Effector memory CD4-positive, alpha-beta T cell (primary cell): ENCODE data around the gene SCAP.
"Not testable (repeated sequence)": the region's sequence is repeated elsewhere in the genome, so short reads cannot be mapped to it uniquely, and the experiment has no call there.

Experiments
- DNase-seq, 3 donors: peaks; one replicate each; pipeline ENCODE4 v3.0.0-alpha.2; 2020
- H3K27ac ChIP-seq: 2 replicates; pipeline ENCODE4 v1.7.0; 2013; ENCODE audit warnings: mild to moderate bottlenecking, low read length, moderate library complexity; ENCODE audit not compliant: insufficient read depth, poor library complexity, severe bottlenecking
- H3K27me3 ChIP-seq: replicated peaks from 2 replicates; pipeline ENCODE4 v1.7.0; 2013; ENCODE audit warnings: mild to moderate bottlenecking, low read length; ENCODE audit not compliant: insufficient read depth, control insufficient read depth, poor library complexity, severe bottlenecking
- H3K36me3 ChIP-seq: 2 replicates; pipeline ENCODE4 v1.7.0; 2013; ENCODE audit warnings: mild to moderate bottlenecking, low read length, moderate library complexity; ENCODE audit not compliant: control insufficient read depth, insufficient read depth
- H3K4me1 ChIP-seq: 2 replicates; pipeline ENCODE4 v1.7.0; 2013; ENCODE audit warnings: low read length, mild to moderate bottlenecking; ENCODE audit not compliant: control insufficient read depth, insufficient read depth, poor library complexity, severe bottlenecking
- H3K4me3 ChIP-seq: 2 replicates; pipeline ENCODE4 v1.7.0; 2013; ENCODE audit warnings: low read length, low read depth, mild to moderate bottlenecking; ENCODE audit not compliant: insufficient read depth, poor library complexity, severe bottlenecking
- H3K9me3 ChIP-seq: 2 replicates; pipeline ENCODE4 v1.7.0; 2013; ENCODE audit warnings: mild to moderate bottlenecking, low read length, moderate library complexity; ENCODE audit not compliant: control insufficient read depth

Gene SCAP

DNA sequence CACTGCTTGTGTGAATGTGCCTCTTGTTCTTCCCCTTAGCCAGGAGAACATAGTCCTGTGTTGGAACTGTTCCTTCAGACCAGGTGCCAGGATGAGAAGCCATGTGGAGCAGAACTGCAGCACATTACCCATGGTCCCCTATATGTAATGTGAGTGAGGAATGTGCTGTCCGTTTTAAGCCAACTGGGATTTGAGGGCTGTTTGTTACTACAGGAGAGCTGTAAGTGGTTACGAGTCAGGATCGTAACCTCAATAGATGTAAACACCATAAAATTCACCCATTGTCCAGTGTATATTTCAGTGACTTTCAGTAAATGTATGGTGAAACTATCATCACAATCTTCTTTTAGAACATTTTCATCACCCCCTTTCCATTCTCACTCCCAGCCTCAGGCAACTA is 10.1 kb upstream of the SCAP start:
- Histone ChIP-seq H3K27me3 (no peaks in the 10 kb centered on the region), H3K4me1 (no peaks in the 10 kb centered on the region), H3K4me3 (no peak overlapping the region), H3K36me3 (peaks cover 3% of the 10 kb centered on the region), H3K9me3 (no peaks in the 10 kb centered on the region), H3K27ac (no peak overlapping the region)
- no peak for DNase-seq

DNA sequence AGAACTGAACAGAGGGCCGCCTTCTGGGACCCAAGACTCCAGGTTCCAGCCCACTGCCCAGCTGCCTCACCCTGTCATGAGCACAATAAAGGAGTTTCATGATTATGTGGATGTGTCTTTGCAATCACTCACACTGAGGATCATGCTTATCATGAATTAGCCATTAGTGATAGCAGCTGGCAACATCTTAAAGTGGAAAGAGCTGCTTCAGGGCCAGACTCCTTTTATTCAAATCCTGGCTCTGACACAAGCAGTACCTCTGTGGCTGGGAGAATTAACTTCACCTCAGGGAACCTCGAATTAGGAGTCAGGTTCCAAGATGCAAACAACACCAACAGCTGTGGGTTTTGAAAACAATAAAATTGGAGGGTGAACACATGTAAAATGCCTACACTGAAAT is 6.6 kb upstream of the SCAP start:
- Histone ChIP-seq H3K4me1 (no peaks in the 10 kb centered on the region), H3K27me3 (no peaks in the 10 kb centered on the region), H3K27ac (no peak overlapping the region), H3K4me3 (no peak overlapping the region), H3K36me3 (no peaks in the 10 kb centered on the region), H3K9me3 (no peaks in the 10 kb centered on the region)
- no peak for DNase-seq

DNA sequence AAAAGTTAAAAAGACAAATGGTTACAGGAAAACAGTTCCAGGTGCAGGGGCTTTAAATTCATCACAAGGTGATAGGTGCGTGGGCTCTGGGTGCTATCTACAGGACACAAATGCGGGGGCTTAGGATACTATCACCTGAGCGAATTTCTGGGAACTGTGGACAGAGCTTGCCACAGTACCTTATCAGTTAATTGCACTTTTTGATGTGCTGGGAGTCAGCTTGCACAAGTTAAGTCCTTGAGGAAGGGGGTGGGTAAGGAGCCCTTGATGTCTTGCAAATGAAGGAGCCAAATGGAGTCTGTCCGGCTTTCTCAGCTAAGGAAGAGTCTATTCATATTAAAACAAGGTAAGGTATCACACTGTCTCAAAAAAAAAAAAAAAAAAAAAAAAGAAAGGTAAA is 6.0 kb upstream of the SCAP start:
- not testable (repeated sequence) for H3K27ac ChIP-seq, H3K27me3 ChIP-seq

DNA sequence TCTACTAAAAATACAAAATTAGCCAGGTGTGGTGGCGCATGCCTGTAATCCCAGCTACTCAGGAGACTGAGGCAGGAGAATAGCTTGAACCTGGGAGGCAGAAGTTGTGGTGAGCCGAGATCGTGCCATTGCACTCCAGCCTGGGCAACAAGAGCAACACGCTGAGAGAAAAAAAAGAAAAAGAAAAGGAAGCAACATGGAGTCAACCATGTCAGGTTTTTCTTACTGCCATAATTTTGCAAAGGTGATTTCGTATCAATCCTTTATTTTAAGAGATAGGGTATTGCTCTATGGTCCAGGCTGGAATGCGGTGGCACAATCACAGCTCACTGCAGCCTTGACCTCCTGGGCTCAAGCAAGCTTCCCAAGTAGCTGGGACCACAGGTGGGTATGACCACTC is 4.5 kb upstream of the SCAP start:
- H3K4me3 ChIP-seq, DNase-seq: not testable (repeated sequence)

More for the DNA sequence above, 6.0 kb upstream of the SCAP start:
- not testable (repeated sequence) for H3K4me3 ChIP-seq, H3K9me3 ChIP-seq, DNase-seq, H3K4me1 ChIP-seq, H3K36me3 ChIP-seq

DNA sequence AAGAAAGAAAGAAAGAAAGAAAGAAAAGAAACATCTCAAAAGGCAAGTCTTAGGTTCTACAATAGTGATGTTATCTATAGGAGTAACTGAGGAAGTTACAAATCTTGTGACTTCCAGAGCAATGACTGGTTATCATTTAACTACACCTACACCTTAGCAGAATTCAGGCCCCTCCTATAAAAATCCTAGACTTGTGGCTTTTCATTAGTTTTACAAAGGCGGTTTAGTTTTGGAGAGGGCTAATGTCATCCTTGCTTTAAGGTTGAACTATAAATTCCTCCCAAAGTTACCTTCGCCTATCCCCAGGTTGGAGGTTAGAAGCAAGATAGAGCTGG is 4.1 kb upstream of the SCAP start:
- no peak overlapping the region for H3K4me3 ChIP-seq
- H3K4me1 ChIP-seq, result peaks cover 8% of the 10 kb centered on the region

More for the DNA sequence above, 4.5 kb upstream of the SCAP start:
- H3K9me3 ChIP-seq, H3K36me3 ChIP-seq, H3K27me3 ChIP-seq, H3K27ac ChIP-seq, H3K4me1 ChIP-seq: not testable (repeated sequence)

DNA sequence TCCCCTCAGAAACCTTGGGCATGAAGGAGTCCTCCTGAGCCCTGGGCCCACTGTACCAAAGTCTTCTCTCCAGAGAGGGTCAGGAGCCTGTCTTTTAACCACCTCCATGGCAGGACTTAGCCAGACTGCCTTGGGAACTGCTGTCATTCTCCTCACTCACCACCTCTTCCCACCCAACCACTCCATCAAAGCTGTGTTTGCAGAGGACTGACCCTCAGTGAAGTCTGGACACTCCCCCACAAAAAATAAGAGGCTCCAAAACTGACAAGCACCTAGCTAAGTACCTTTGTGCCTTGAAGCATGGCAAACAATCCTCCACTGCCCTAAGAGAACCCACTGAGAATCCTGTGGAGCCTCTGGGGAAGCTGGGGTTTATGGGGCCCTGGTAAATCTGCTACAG is 2.3 kb upstream of the SCAP start:
- no peak overlapping the region for H3K4me3 ChIP-seq
- no peak overlapping the region for H3K27ac ChIP-seq
- H3K9me3 ChIP-seq, result no peaks in the 10 kb centered on the region
- H3K36me3 ChIP-seq, result no peaks in the 10 kb centered on the region
- no peaks in the 10 kb centered on the region for H3K27me3 ChIP-seq
- H3K4me1 ChIP-seq, result peaks cover 13% of the 10 kb centered on the region
- DNase-seq, result no peak

More for the DNA sequence above, 4.1 kb upstream of the SCAP start:
- H3K27ac ChIP-seq, result no peak overlapping the region
- DNase-seq, result no peak
- H3K27me3 ChIP-seq, result no peaks in the 10 kb centered on the region
- H3K9me3 ChIP-seq, result no peaks in the 10 kb centered on the region
- H3K36me3 ChIP-seq, result no peaks in the 10 kb centered on the region

DNA sequence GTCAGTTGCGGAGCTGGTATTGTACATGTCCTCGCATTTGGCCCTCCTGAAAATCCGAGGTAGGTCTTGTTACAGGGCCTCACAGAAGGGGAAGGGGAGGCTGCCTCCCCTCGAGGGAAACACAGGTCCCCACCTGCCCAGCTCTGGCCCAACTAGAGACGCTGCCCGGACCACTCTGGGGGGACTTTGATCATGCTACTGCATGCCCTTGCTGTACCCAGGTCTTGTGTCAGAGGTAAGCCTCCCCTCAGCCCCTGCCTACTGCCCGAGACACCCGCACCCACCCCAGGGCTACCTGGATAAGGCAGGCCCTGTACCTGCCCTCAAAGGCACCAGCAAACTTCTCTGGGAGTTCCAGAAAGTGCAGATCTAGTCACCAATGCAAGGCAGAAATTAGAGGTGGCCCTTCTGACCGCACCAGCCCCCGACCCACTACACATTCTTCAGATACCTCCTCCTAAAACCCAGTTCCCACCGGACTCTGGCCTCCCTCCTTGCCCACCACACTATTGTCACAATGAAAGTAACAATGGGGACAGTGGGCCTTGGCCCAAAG is 981 bp upstream of the SCAP start:
- no peaks in the 10 kb centered on the region for H3K9me3 ChIP-seq
- no peaks in the 10 kb centered on the region for H3K27me3 ChIP-seq
- H3K36me3 ChIP-seq, result no peaks in the 10 kb centered on the region
- no peak for DNase-seq
- peaks cover 13% of the 10 kb centered on the region for H3K4me1 ChIP-seq
- no peak overlapping the region for H3K4me3 ChIP-seq
- H3K27ac ChIP-seq, result peak overlapping the region; percentile 71

DNA sequence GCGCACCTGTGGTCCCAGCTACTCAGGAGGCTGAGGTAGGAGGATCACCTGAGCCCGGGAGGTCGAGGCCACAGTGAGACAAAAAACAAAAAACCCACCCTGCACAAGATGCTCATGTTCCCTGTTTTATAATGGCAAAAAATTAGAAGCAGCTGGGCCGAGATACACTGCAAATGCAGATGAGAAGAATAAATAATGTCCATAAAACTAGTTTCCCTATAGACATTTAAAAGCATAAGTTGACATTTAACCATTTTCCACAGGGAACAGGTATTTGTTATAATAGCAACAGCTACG is 537 bp upstream of the SCAP start:
- H3K27ac ChIP-seq, result peak overlapping the region; percentile 71

DNA sequence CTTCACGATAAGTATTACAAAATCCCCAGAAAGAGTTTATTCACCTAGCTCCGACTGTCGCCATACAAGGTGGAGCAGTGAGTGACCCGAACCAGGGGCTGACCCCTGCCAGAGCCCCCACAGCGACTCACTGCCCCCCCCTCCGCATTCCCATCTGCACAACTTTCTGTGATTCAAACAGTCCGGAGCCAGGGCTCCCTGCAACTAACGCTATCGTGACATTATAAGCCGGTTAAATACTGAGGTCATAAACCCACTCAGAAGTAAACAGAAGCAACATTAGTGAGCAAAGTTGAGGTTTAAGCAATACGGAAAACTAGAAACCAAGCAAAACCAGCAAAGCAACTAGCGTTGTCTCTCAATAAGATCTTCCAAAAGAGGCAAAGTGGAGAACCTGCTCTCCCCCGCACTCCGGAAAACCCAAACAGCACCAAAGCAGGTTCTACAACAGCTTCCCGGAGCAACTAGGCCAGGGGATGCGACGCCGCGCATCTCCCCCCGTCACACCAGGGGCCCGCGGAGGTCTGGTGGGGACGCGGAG is 642 bp downstream of the SCAP start:
- no peaks in the 10 kb centered on the region for H3K27me3 ChIP-seq
- DNase-seq, result no peak
- peak overlapping the region; percentile 75 for H3K4me3 ChIP-seq
- H3K27ac ChIP-seq, result peak overlapping the region; percentile 71
- H3K36me3 ChIP-seq, result no peaks in the 10 kb centered on the region
- H3K9me3 ChIP-seq, result no peaks in the 10 kb centered on the region
- H3K4me1 ChIP-seq, result peaks cover 13% of the 10 kb centered on the region

More for the DNA sequence above, 537 bp upstream of the SCAP start:
- no peaks in the 10 kb centered on the region for H3K36me3 ChIP-seq
- H3K27me3 ChIP-seq, result no peaks in the 10 kb centered on the region
- no peak for DNase-seq
- H3K4me3 ChIP-seq, result peak overlapping the region; percentile 53
- H3K9me3 ChIP-seq, result no peaks in the 10 kb centered on the region
- H3K4me1 ChIP-seq, result peaks cover 13% of the 10 kb centered on the region

DNA sequence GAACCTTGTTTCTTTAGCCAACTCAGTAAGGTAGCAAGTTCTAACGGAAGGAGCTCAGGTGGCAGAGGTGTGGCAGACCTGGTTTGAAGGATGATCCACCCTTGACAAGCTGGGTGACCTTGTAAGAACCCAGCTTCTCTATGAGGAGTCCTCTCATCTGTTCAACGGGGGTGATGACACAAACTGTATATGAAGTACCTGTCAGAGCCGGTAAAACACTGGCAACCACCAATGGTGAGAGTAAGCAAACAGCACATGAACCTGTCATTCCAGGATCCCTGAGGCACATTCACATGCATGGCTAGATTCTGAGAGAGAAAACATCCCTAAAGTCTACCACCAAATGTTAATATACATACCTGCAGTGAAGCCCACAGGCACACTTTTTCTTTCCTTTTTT is 2.4 kb downstream of the SCAP start:
- H3K27me3 ChIP-seq, result no peaks in the 10 kb centered on the region
- no peaks in the 10 kb centered on the region for H3K36me3 ChIP-seq
- H3K27ac ChIP-seq, result no peak overlapping the region
- no peak overlapping the region for H3K4me3 ChIP-seq
- no peak for DNase-seq
- H3K4me1 ChIP-seq, result peaks cover 13% of the 10 kb centered on the region
- H3K9me3 ChIP-seq, result no peaks in the 10 kb centered on the region
